ENCODE data around the gene ZNF223.

Gene ZNF223

DNA sequence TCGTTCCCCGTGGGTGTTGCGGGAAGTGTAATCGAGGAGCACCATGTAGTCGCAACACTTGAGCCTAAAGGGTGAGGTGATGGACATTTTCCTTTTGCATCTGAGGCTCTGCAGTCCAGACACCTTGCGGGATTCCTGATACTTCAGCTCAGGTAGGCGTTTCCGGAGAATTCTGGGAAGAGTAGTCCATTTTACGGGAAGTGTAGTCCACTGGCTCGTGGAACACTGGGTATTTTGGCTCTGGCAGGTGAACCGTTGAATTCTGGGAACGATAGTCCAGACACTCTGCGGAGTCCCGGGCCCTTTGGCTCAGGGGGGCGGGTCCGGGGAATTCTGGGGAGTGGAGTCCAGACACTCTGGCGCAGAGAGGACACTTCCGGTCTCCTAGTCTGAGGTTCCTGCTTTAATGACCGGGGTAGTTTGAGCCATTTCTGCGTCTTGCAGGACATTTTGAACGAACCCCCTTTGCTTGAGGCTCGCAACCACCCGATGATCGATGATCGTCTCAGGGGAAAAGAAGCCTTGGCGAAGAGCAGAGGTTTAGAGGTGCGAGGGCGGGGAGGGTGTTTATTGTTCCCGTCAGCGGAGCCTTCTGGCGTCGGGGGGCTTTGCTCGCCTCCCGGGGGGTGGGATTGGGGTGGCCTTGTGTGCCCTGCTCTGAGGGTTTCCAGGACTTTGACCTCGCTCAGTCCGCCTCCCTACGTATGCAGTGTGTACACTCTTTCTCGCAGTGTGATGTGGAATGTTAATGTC, at the start of gene ZNF223:
Gene ZNF223, plus strand, starts transcription at position 387 of the 753 bp plus-strand sequence. CDS start 3,141 bp downstream, outside the sequence.
- DNase-seq = peak; percentile 99

DNA sequence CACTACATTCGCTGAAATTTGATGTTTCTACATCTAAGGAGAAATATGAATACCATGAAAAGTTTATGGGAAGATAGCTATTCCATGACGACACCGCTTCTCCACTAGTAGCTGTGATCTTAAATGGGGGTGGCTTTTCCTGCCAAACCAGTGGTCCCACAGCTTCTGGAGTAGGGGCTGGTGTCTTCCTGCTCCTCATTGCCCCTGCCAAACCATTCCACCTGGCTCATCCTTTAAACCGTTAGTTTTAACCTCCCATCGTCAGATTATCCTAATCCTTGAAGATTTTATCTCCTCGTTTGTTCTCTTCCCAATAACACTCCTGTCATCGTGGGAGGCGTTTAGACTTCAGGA, 49.6 kb upstream of the ZNF223 start:
- DNase-seq = peak; percentile 48

GRCh38 chr19:44002566-44003460, 49.0 kb upstream of the ZNF223 start, which contains the start of gene ZNF230:
Gene ZNF230 (plus strand): TSS chr19:44002957. CDS start chr19:44007079, 4,122 bp downstream.
- DNase-seq = peak; percentile 99

DNA sequence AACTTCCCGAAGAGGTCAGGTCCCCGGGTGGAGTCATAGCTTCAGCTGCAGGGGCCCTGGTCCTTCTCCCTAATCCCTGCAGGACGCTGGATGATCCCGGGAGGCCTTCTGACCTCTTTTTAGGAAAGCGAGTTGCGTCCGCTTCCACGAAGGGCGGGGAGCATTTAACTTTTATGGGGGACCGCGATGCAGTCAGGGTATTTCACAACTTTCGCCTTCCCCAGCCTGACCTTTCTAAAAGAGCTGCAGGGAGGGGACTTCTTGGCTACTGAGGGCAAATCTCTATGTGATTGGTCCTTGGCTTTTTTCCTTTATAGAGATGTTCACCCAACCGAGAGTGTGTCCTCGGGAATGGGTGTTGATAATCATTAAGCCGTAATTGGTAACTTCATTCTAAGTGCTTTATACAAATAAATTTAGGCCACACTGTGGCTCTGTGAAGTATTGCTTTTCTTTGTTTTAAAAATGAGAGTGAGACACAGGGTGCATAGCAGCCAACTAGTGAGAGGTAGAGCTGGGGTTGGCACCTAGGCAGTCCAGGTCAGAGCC, 48.3 kb upstream of the ZNF223 start:
- DNase-seq = peak; percentile 64

GRCh38 chr19:44005973-44006372, 45.9 kb upstream of the ZNF223 start:
- DNase-seq = peak; percentile 45

- DNase-seq = no peak
These were observed 44.4 kb upstream of the ZNF223 start for GRCh38 chr19:44007473-44007872.

- DNase-seq = no peak
These were observed 41.4 kb upstream of the ZNF223 start for GRCh38 chr19:44010468-44010867.

GRCh38 chr19:44019498-44019897, 32.3 kb upstream of the ZNF223 start:
- DNase-seq = no peak

- no peak for DNase-seq
These were observed 30.6 kb upstream of the ZNF223 start for GRCh38 chr19:44021221-44021620.

DNA sequence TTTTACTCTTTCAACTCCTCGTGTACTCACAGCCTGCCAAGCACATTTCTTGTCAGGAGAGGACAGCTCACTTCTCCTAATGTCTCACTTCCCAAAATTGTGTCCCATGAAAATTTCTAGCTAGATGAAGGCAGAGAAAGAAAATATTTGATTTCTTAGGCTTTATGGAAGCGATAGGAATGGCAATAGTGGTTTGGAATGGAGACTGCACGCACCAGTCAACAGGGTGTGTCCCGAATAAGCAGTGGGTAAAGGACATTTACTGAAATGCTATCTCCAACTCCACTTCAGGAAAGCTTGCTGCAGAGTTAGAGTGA, 27.0 kb upstream of the ZNF223 start:
- DNase-seq = no peak

GRCh38 chr19:44025217-44025936, 26.5 kb upstream of the ZNF223 start, which contains the start of gene ZNF222:
Gene ZNF222 (plus strand): TSS chr19:44025379. CDS start chr19:44025437, 58 bp downstream.
- DNase-seq = peak; percentile 96

DNA sequence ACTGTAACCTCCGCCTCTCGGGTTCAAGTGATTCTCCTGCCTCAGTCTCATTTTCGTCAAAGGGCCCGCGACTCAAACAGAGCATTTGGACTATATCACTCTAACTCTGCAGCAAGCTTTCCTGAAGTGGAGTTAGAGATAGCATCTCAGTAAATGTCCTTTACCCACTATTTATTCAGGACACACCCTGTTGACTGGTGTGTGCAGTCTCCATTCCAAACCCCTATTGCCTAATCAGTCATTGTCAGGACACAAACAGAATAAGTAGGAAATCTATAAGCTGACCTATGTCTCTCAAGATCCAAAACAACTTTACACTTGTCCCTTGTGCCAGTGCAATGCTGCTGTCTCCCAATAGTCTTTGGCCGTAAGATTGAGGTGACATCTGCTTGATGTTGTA, 25.2 kb upstream of the ZNF223 start:
- no peak for DNase-seq

- no peak for DNase-seq
These were observed 19.7 kb upstream of the ZNF223 start for GRCh38 chr19:44032001-44032610.

DNA sequence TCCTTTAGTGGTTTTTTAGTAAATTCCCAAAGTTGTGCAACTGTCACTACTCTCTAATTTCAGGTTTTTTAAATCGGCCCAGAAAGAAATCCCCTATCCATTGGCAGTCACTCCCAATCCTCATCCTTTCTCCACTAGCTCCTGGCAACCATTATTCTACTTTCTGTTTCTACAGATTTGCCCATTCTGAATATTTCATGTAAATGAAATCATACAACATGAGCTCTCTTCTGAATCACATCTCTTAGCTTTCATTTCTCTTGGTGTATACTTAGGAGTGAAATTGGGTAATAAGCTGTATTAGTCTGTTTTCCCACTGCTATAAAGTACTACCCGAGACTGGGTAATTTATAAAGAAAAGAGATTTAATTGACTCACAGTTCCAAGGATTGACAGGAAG, 9.7 kb upstream of the ZNF223 start:
- DNase-seq = no peak

DNA sequence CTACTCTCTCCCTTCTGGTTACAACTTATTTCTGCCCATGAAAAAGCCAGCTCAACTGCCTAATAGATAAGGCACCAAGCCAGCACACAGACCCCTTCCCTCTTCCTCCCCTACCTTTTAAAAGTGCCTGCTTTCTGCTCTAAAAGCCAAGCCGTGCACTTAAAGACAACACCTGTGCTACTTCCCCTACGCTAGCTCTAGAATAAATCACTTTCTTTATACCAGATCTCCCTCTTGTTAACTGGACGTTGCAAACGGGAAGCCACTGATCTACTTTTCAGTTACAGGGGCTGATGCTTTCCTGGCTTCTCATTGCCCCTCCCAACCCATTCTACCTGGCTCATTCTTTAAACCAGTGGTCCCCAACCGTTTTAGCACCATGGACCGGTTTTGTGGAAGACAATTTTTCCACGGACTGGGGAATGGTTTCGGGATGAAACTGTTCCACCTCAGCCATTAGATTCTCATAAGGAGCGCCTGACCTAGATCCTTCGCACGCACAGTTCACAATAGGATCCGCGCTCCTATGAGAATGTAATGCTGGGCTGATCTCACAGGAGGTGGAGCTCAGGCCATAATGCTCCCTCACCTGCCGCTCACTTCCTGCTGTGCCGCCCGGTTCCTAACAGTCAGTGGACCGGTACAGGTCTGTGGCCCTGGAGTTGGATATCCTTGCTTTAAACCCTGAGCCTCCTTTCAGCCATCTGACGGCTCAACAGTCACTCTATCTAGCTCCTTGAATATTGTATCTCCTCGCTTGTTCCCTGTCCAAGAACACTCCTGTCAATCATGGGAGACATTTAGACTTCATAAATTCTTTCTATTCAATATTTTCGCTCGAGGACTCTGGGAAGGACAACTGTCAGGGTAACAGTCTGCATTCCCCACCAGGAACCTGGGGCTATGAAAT, 841 bp upstream of the ZNF223 start:
- DNase-seq = peak; percentile 86

GRCh38 chr19:44055870-44056269, 4.0 kb downstream of the ZNF223 start:
- DNase-seq = no peak

DNA sequence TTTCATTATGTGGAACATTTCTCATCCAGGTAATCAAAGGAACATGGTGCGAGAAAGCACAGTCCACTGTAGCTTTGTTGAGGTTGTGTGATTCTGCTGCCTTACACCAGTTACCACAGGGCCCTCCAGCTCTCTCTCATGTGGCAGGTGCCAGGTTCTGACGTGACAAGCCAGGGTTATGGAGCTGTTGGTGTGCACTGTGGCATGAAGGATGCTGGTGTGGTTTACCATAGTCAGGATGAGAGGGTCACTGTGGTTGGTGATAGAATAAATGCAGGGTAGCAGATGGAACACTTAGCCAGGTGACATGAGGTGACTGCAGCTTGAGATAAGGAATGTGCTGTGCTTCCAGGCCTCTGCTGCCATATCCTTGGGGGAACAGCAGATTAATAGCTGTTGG, 7.4 kb downstream of the ZNF223 start:
- no peak for DNase-seq

- DNase-seq = no peak
These were observed 9.2 kb downstream of the ZNF223 start for GRCh38 chr19:44061038-44061437.

DNA sequence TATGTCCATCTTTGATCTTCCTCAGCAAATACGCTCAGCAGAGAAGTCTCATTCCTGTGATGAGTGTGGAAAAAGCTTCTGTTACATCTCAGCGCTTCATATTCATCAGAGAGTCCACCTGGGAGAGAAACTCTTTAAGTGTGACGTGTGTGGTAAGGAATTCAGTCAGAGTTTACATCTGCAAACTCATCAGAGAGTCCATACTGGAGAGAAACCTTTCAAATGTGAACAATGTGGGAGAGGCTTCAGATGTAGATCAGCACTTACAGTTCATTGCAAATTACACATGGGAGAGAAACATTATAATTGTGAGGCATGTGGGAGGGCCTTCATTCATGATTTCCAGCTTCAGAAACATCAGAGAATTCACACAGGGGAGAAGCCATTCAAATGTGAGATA, 14.5 kb downstream of the ZNF223 start:
- DNase-seq = no peak

GRCh38 chr19:44069415-44069814, 17.6 kb downstream of the ZNF223 start:
- no peak for DNase-seq

DNA sequence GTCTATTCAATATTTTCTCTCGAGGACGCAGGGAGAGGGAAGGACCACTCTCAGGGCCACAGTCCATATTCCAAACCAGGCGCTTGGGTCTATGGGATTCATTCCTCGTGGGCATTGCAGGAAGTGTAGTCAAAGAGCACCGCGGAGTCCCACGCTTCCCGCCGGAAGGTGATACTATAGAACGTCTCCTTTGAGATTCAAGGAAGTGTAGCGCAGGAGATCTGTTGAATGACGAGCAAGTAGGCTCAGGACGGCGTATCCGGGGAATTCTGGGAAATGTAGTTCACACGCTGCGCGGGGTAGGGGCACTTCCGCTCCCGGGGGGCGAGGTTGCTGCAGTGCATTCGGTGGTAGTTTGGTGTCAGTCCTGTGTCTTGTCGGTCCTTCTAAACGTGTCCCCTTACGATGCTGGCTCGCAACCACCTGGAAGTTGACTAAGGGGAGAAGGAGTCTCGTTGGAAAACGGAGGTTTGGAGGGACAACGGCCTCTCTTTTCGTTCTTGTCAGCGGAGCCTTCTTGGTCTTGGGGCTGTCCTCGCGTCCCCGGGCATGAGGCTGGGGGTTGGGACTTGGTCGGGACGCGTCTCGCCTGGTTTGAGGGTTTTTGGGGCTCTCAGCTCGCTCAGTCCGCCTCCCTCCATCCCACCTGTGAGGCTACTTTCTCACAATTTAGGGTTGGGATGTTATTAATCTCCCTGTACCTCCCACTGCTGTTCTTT, 20.1 kb downstream of the ZNF223 start, which contains the start of gene ZNF284:
Gene ZNF284, plus strand, starts transcription at position 336 of the 719 bp plus-strand sequence. CDS start 4,231 bp downstream, outside the sequence.
- peak; percentile 98 for DNase-seq

All from OCI-M1 (cell line).